ENCODE measurements around the gene PSMB11.

GRCh38 chr14:23066855-23067744 lies 25.1 kb downstream of the PSMB11 start:
- TF ChIP-seq GATA2 (IDR thresholded peaks at IDR 0.05; ENCODE audit: low read depth, low read length): no peak
- TF ChIP-seq GATA3 (IDR thresholded peaks at IDR 0.05; ENCODE audit: low read depth, low read length): no peak

Measured in SH-SY5Y (cell line).